B cell (primary cell): ENCODE data around the gene RIOK1. TPM values are rescaled to one million over a fixed set of nuclear protein-coding genes. Genes with fewer than 3 reads are reported as not detected.

ENCODE experiments used
- ATAC-seq: fragments of 200-7000 bp; cut with Tn5 transposase; one replicate; pipeline ENCODE4 v1.10.0; 2021; ENCODE audit warnings: low read depth, mild to moderate bottlenecking, moderate number of reproducible peaks, moderate library complexity
- CTCF ChIA-PET: fragments of 350-600 bp; sonication (Branson Sonifier 250); formaldehyde crosslinking; loops from one replicate; lab custom pipeline; 2021; ENCODE audit warnings: antibody characterized with exemption, inconsistent platforms; lab: Charles Lee
- POLR2A ChIA-PET: fragments of 350-600 bp; sonication (Branson Sonifier 250); formaldehyde crosslinking; loops from one replicate; lab custom pipeline; 2021; ENCODE audit warnings: antibody characterized with exemption; lab: Charles Lee
- DNase-seq: peaks from one replicate; pipeline ENCODE4 v3.0.0; 2013
- H2AFZ ChIP-seq: 2 replicates; pipeline ENCODE4 v1.6.1; 2012; ENCODE audit warnings: mild to moderate bottlenecking, low read depth, low read length; ENCODE audit not compliant: insufficient read depth, poor library complexity, severe bottlenecking
- H3K27ac ChIP-seq, 2 donors: 1 replicate in 1 of 2; 2 replicates in 1 of 2; pipeline ENCODE4 v1.5.1; 2012 to 2013; ENCODE audit warnings: low read length in 2 of 2, mild to moderate bottlenecking in 2 of 2, moderate library complexity in 1 of 2
- H3K27me3 ChIP-seq, 4 experiments: fragments of 200-600 bp in 1 of 4; sonication (generic) in 1 of 4; replicated peaks in 1 of 4; 1 replicate in 2 of 4; 2 replicates in 2 of 4; pipeline versions ENCODE4 v1.6.1 to v1.7.0; 2013 to 2016; ENCODE audit warnings: low read length in 3 of 4, mild to moderate bottlenecking in 2 of 4, mixed read lengths in 1 of 4, moderate library complexity in 1 of 4; ENCODE audit not compliant: insufficient read depth in 4 of 4, control insufficient read depth in 3 of 4; ENCODE audit errors: control extremely low read depth in 1 of 4
- H3K36me3 ChIP-seq, 2 experiments: replicated peaks in 1 of 2; 1 replicate in 1 of 2; 2 replicates in 1 of 2; pipeline versions ENCODE4 v1.6.1 to v1.7.1; 2013; ENCODE audit warnings: low read length in 1 of 2; ENCODE audit not compliant: insufficient read depth in 2 of 2, control insufficient read depth in 1 of 2; ENCODE audit errors: control extremely low read depth in 1 of 2, extremely low read depth in 1 of 2
- H3K4me1 ChIP-seq, 2 donors: fragments of 200-600 bp in 1 of 2; sonication (generic) in 1 of 2; 1 replicate in 1 of 2; 2 replicates in 1 of 2; pipeline versions ENCODE4 v1.5.1 to v1.6.1; 2013 to 2017; ENCODE audit warnings: low read length in 2 of 2; ENCODE audit not compliant: control insufficient read depth in 2 of 2, insufficient read depth in 2 of 2
- H3K4me2 ChIP-seq: replicated peaks from 2 replicates; pipeline ENCODE3; 2012; ENCODE audit warnings: mild to moderate bottlenecking, low read depth, low read length; ENCODE audit not compliant: poor library complexity, severe bottlenecking
- H3K4me3 ChIP-seq, 5 experiments: fragments of 200-600 bp in 1 of 5; sonication (generic) in 1 of 5; 1 replicate in 3 of 5; 2 replicates in 2 of 5; pipeline versions ENCODE4 v1.5.1 to v1.7.0; 2011 to 2016; ENCODE audit warnings: low read length in 4 of 5, mild to moderate bottlenecking in 4 of 5, low read depth in 2 of 5, control low read depth in 1 of 5, moderate library complexity in 1 of 5; ENCODE audit not compliant: insufficient read depth in 1 of 5; ENCODE audit errors: control extremely low read depth in 1 of 5, extremely low read depth in 1 of 5
- H3K79me2 ChIP-seq: fragments of 200-600 bp; sonication (generic); one replicate; pipeline ENCODE4 v1.6.0; 2016; ENCODE audit warnings: low read length; ENCODE audit not compliant: control insufficient read depth, insufficient read depth
- H3K9ac ChIP-seq: fragments of 200-600 bp; sonication (generic); 2 replicates; pipeline ENCODE4 v1.6.1; 2017; ENCODE audit warnings: mild to moderate bottlenecking, low read length, moderate library complexity
- H3K9me3 ChIP-seq, 3 donors: one replicate each; pipeline versions ENCODE4 v1.6.1 to v1.7.1; 2013; ENCODE audit warnings: low read length in 2 of 3; ENCODE audit not compliant: control insufficient read depth in 2 of 3, insufficient read depth in 1 of 3; ENCODE audit errors: control extremely low read depth in 1 of 3
- H4K20me1 ChIP-seq: 2 replicates; pipeline ENCODE4 v1.6.0; 2012; ENCODE audit warnings: mild to moderate bottlenecking, low read length; ENCODE audit not compliant: insufficient read depth, control insufficient read depth, poor library complexity, severe bottlenecking
- H3K27ac Mint-ChIP-seq: one replicate; pipeline ENCODE4 v1.8.0; 2021; ENCODE audit warnings: mixed read lengths
- H3K27me3 Mint-ChIP-seq: one replicate; pipeline ENCODE4 v1.8.0; 2021; ENCODE audit warnings: mixed read lengths
- H3K4me1 Mint-ChIP-seq: one replicate; pipeline ENCODE4 v1.8.0; 2021; ENCODE audit warnings: mixed read lengths
- H3K4me3 Mint-ChIP-seq: one replicate; pipeline ENCODE4 v1.8.0; 2021; ENCODE audit warnings: mixed read lengths
- H3K9me3 Mint-ChIP-seq: one replicate; pipeline ENCODE4 v1.8.0; 2022; ENCODE audit warnings: mixed read lengths; ENCODE audit not compliant: insufficient read depth
- CTCF ChIP-seq: fragments of 200-600 bp; IDR thresholded peaks from one replicate; pipeline ENCODE4 v1.8.0; 2022; ENCODE audit warnings: antibody characterized with exemption, mild to moderate bottlenecking
- EZH2 ChIP-seq: IDR thresholded peaks from 2 replicates; pipeline ENCODE4 v1.6.1; 2012; ENCODE audit warnings: borderline replicate concordance, low read depth, mild to moderate bottlenecking, moderate library complexity, low read length; ENCODE audit not compliant: insufficient read depth, poor library complexity, severe bottlenecking
- WGBS: methylation state at CpG from one replicate; pipeline ENCODE4 v1.1.5; 2013; ENCODE audit warnings: missing lambda C conversion rate; ENCODE audit not compliant: insufficient coverage; 5-methylcytosine and 5-hydroxymethylcytosine counted together
- intact Hi-C: fragments of 100-400 bp; cut with micrococcal nuclease; formaldehyde crosslinking; loops from one replicate; pipeline ENCODE4 v1.10.0; 2022
- polyA plus RNA-seq: library from polyadenylated mRNA; depleted of rRNA; stranded (reverse); fragments of >200 nt; gene quantifications from 2 replicates; pipeline ENCODE4 v1.2.3, GENCODE V29; 2012
- total RNA-seq, 2 donors: library from RNA; stranded (reverse); fragments of 120-200 nt in 1 of 2; gene quantifications; 1 replicate in 1 of 2; 2 replicates in 1 of 2; pipeline versions ENCODE4 v1.2.3 to v1.2.4, GENCODE V29; 2013 to 2022

Gene RIOK1
- total and polyA plus RNA-seq, 2 donors (not counting 1 experiment from before 2014, with no cell fraction given), result 13.9 to 25.9 TPM

- no peaks in the 10 kb centered on the region for H3K36me3 ChIP-seq
- H4K20me1 ChIP-seq, result no peaks in the 10 kb centered on the region
- H3K4me2 ChIP-seq, result no peak overlapping the region
- H3K27ac ChIP-seq, result no peak overlapping the region
- H3K9ac ChIP-seq, result no peak overlapping the region
- H2AFZ ChIP-seq, result no peak overlapping the region
- DNase-seq (no peak), ATAC-seq (no peak)
- H3K27me3 ChIP-seq, result no peaks in the 10 kb centered on the region
- no peaks in the 10 kb centered on the region for H3K79me2 ChIP-seq
- H3K4me3 ChIP-seq, result no peak overlapping the region
- H3K27ac Mint-ChIP-seq, result no peak overlapping the region
- WGBS, result no CpG with 5 or more reads among the region's 1 CpG
- peaks cover 3% of the 10 kb centered on the region for H3K27me3 Mint-ChIP-seq
- H3K4me1 ChIP-seq, result peaks cover 15 to 32% of the 10 kb centered on the region in 2 donors
- CTCF ChIA-PET, result interaction anchor here (0.6 kb wide), 1 partner anchor 157 kb away, joined by 4 read pairs; no protein-coding TSS in a partner anchor
- POLR2A ChIA-PET, result no interaction called here
- peaks cover 15% of the 10 kb centered on the region for H3K4me1 Mint-ChIP-seq
- TF ChIP-seq CTCF (no peak), EZH2 (no peak)
- H3K9me3 ChIP-seq, result peaks cover 0 to 4% (median 0%) of the 10 kb centered on the region in 3 donors
- peaks cover 6% of the 10 kb centered on the region for H3K9me3 Mint-ChIP-seq
- no peak overlapping the region for H3K4me3 Mint-ChIP-seq
- intact Hi-C loops, result no loop called here
Observed at GRCh38 chr6:7434672-7435071, 45.1 kb downstream of the RIOK1 start.

- H3K36me3 ChIP-seq, result no peaks in the 10 kb centered on the region
- TF ChIP-seq EZH2, result no peak
- peaks cover 0 to 15% (median 0%) of the 10 kb centered on the region in 3 donors for H3K9me3 ChIP-seq
- no peaks in the 10 kb centered on the region for H3K27me3 ChIP-seq
- Mint-ChIP-seq H3K9me3 (peaks cover 6% of the 10 kb centered on the region), H3K4me1 (peaks cover 18% of the 10 kb centered on the region), H3K27me3 (no peaks in the 10 kb centered on the region), H3K27ac (no peak overlapping the region), H3K4me3 (no peak overlapping the region)
- H3K79me2 ChIP-seq, result no peaks in the 10 kb centered on the region
- no peak overlapping the region for H3K4me3 ChIP-seq
- no peak overlapping the region for H3K27ac ChIP-seq
- no peaks in the 10 kb centered on the region for H4K20me1 ChIP-seq
- ATAC-seq (no peak), DNase-seq (no peak)
- intact Hi-C loops, result no loop called here
- H3K9ac ChIP-seq, result no peak overlapping the region
- no CpG with 5 or more reads among the region's 3 CpGs for WGBS
- POLR2A ChIA-PET, result no interaction called here
- H3K4me2 ChIP-seq, result no peak overlapping the region
- no peak overlapping the region for H2AFZ ChIP-seq
- H3K4me1 ChIP-seq, result peaks cover 18 to 36% of the 10 kb centered on the region in 2 donors
- CTCF ChIA-PET, result no interaction called here
Observed at GRCh38 chr6:7438011-7438410, 48.4 kb downstream of the RIOK1 start.
